CD14-positive monocyte (primary cell): ENCODE measurements around the gene WWOX. TPM values are rescaled to one million over a fixed set of nuclear protein-coding genes. Genes with fewer than 3 reads are reported as not detected.

Experiments
- DNase-seq, 3 donors: peaks; one replicate each; pipeline ENCODE4 v3.0.0-alpha.2; 2011 to 2022
- H2AFZ ChIP-seq: 2 replicates; pipeline ENCODE4 v1.6.0; 2012; ENCODE audit warnings: mild to moderate bottlenecking, low read depth, low read length, inconsistent platforms; ENCODE audit not compliant: insufficient read depth, poor library complexity, severe bottlenecking
- H3K27ac ChIP-seq, 2 donors: 1 replicate in 1 of 2; 2 replicates in 1 of 2; pipeline ENCODE4 v1.5.1; 2012 to 2013; ENCODE audit warnings: low read length in 2 of 2, control low read depth in 1 of 2, inconsistent platforms in 1 of 2, low read depth in 1 of 2, mild to moderate bottlenecking in 1 of 2
- H3K27me3 ChIP-seq, 2 donors: one replicate each; pipeline versions ENCODE4 v1.6.0 to v1.6.1; 2011 to 2013; ENCODE audit warnings: low read length in 2 of 2; ENCODE audit not compliant: control insufficient read depth in 2 of 2, insufficient read depth in 2 of 2
- H3K36me3 ChIP-seq, 2 donors: replicated peaks in 1 of 2; 1 replicate in 1 of 2; 2 replicates in 1 of 2; pipeline versions ENCODE4 v1.5.1 to v1.6.1; 2012 to 2013; ENCODE audit warnings: low read length in 2 of 2, control low read depth in 1 of 2, inconsistent platforms in 1 of 2, mild to moderate bottlenecking in 1 of 2; ENCODE audit not compliant: insufficient read depth in 2 of 2, control insufficient read depth in 1 of 2
- H3K4me1 ChIP-seq, 2 donors: 1 replicate in 1 of 2; 2 replicates in 1 of 2; pipeline versions ENCODE4 v1.5.1 to v1.6.1; 2012 to 2013; ENCODE audit warnings: low read length in 2 of 2, control low read depth in 1 of 2, inconsistent platforms in 1 of 2, mild to moderate bottlenecking in 1 of 2, moderate library complexity in 1 of 2; ENCODE audit not compliant: insufficient read depth in 2 of 2, control insufficient read depth in 1 of 2
- H3K4me2 ChIP-seq: replicated peaks from 2 replicates; pipeline ENCODE3; 2012; ENCODE audit warnings: low read length, moderate library complexity, mild to moderate bottlenecking; ENCODE audit not compliant: poor library complexity, severe bottlenecking; ENCODE audit errors: extremely low read depth
- H3K4me3 ChIP-seq, 3 experiments: fragments of 200-600 bp in 1 of 3; sonication (generic) in 1 of 3; replicated peaks in 1 of 3; 1 replicate in 2 of 3; 2 replicates in 1 of 3; pipeline ENCODE4 v1.5.1; 2011 to 2013; ENCODE audit warnings: low read length in 3 of 3, mild to moderate bottlenecking in 3 of 3, control low read depth in 2 of 3, low read depth in 2 of 3, inconsistent platforms in 1 of 3, moderate library complexity in 1 of 3
- H3K79me2 ChIP-seq: 2 replicates; pipeline ENCODE4 v1.6.0; 2012; ENCODE audit warnings: mild to moderate bottlenecking, control low read depth, inconsistent platforms, low read length, moderate library complexity; ENCODE audit not compliant: insufficient read depth
- H3K9ac ChIP-seq: 2 replicates; pipeline ENCODE4 v1.6.0; 2017; ENCODE audit warnings: low read length, mild to moderate bottlenecking; ENCODE audit not compliant: insufficient read depth, poor library complexity, severe bottlenecking
- H3K9me3 ChIP-seq, 2 donors: replicated peaks in 1 of 2; 1 replicate in 1 of 2; 2 replicates in 1 of 2; pipeline versions ENCODE4 v1.5.1 to v1.6.1; 2012 to 2013; ENCODE audit warnings: low read length in 2 of 2, control low read depth in 1 of 2; ENCODE audit not compliant: control insufficient read depth in 1 of 2, insufficient read depth in 1 of 2
- H4K20me1 ChIP-seq: 2 replicates; pipeline ENCODE4 v1.6.0; 2012; ENCODE audit warnings: mild to moderate bottlenecking, low read length, control low read depth, moderate library complexity; ENCODE audit not compliant: insufficient read depth
- H3K27ac Mint-ChIP-seq, 7 donors: one replicate each; pipeline ENCODE4 v1.8.0; 2020; ENCODE audit warnings: mild to moderate bottlenecking in 7 of 7, mixed read lengths in 7 of 7, moderate library complexity in 6 of 7, inconsistent platforms in 2 of 7
- H3K27me3 Mint-ChIP-seq, 3 donors: one replicate each; pipeline ENCODE4 v1.8.0; 2021 to 2022; ENCODE audit warnings: low read depth in 3 of 3, mild to moderate bottlenecking in 3 of 3, mixed read lengths in 3 of 3, moderate library complexity in 3 of 3, inconsistent platforms in 1 of 3
- H3K36me3 Mint-ChIP-seq, 2 donors: one replicate each; pipeline ENCODE4 v1.8.0; 2020; ENCODE audit warnings: mixed read lengths in 2 of 2, inconsistent platforms in 1 of 2, mild to moderate bottlenecking in 1 of 2
- H3K4me1 Mint-ChIP-seq: one replicate; pipeline ENCODE4 v1.8.0; 2020; ENCODE audit warnings: mild to moderate bottlenecking, mixed read lengths
- H3K4me3 Mint-ChIP-seq, 2 donors: one replicate each; pipeline ENCODE4 v1.8.0; 2020; ENCODE audit warnings: mild to moderate bottlenecking in 2 of 2, mixed read lengths in 2 of 2, moderate library complexity in 1 of 2
- H3K9me3 Mint-ChIP-seq, 7 donors: one replicate each; pipeline ENCODE4 v1.8.0; 2020 to 2022; ENCODE audit warnings: mixed read lengths in 7 of 7, mild to moderate bottlenecking in 6 of 7, moderate library complexity in 6 of 7, inconsistent platforms in 2 of 7
- CTCF ChIP-seq: fragments of 200-600 bp; IDR thresholded peaks from one replicate; pipeline ENCODE4 v1.8.0; 2022; ENCODE audit warnings: antibody characterized with exemption, mild to moderate bottlenecking
- WGBS: methylation state at CpG from one replicate; pipeline ENCODE4 v1.1.5; 2013; ENCODE audit warnings: missing lambda C conversion rate; ENCODE audit not compliant: insufficient coverage; 5-methylcytosine and 5-hydroxymethylcytosine counted together
- intact Hi-C, 2 donors: fragments of 100-400 bp; cut with micrococcal nuclease; formaldehyde crosslinking; loops; one replicate each; pipeline versions ENCODE4 v1.15.0 to v1.15.1; 2023
- polyA plus RNA-seq, 3 donors: library from polyadenylated mRNA; depleted of rRNA in 1 of 3; unstranded in 2 of 3; stranded (reverse) in 1 of 3; fragments of 300-500 nt in 2 of 3; fragments of >200 nt in 1 of 3; fragmentation: Illumina TruSeq in 2 of 3; gene quantifications; 1 replicate in 2 of 3; 2 replicates in 1 of 3; pipeline ENCODE4 v1.2.3, GENCODE V29; 2012 to 2021

Gene WWOX
- polyA plus RNA-seq, 3 donors = 4.0 to 7.0 (median 6.3) TPM

- peaks cover 8 to 10% of the 10 kb centered on the region in 2 donors for H3K4me1 ChIP-seq
- no peaks in the 10 kb centered on the region for H3K79me2 ChIP-seq
- H3K9me3 Mint-ChIP-seq = peaks cover 0 to 5% (median 0%) of the 10 kb centered on the region in 7 donors
- intact Hi-C loops = no loop called here
- no peaks in the 10 kb centered on the region for H4K20me1 ChIP-seq
- WGBS = 27% methylated on average over 3 of the region's 16 CpGs
- peak overlapping the region; percentile 12 for H2AFZ ChIP-seq
- H3K4me3 Mint-ChIP-seq = peak overlapping the region in 1 of 2 donors; percentile 72
- H3K4me3 ChIP-seq = no peak overlapping the region
- TF ChIP-seq CTCF = no peak
- H3K27ac ChIP-seq = no peak overlapping the region
- no peaks in the 10 kb centered on the region for H3K36me3 Mint-ChIP-seq
- no peaks in the 10 kb centered on the region for H3K9me3 ChIP-seq
- H3K27me3 ChIP-seq = no peaks in the 10 kb centered on the region
- peaks cover 16% of the 10 kb centered on the region for H3K4me1 Mint-ChIP-seq
- DNase-seq = peak in 1 of 3 donors; percentile 41
- H3K36me3 ChIP-seq = no peaks in the 10 kb centered on the region
- H3K27ac Mint-ChIP-seq = no peak overlapping the region
- H3K27me3 Mint-ChIP-seq = peaks cover 0 to 5% (median 4%) of the 10 kb centered on the region in 3 donors
- peak overlapping the region; percentile 7 for H3K4me2 ChIP-seq
- no peak overlapping the region for H3K9ac ChIP-seq
Measured at GRCh38 chr16:78552106-78552675, 452.7 kb downstream of the WWOX start.

GRCh38 chr16:78552716-78553115 lies 453.3 kb downstream of the WWOX start:
- no peak overlapping the region for H2AFZ ChIP-seq
- H3K4me3 ChIP-seq = no peak overlapping the region
- H3K79me2 ChIP-seq = no peaks in the 10 kb centered on the region
- no peaks in the 10 kb centered on the region for H3K9me3 ChIP-seq
- Mint-ChIP-seq H3K9me3 (peaks cover 0 to 2% (median 0%) of the 10 kb centered on the region in 7 donors), H3K36me3 (no peaks in the 10 kb centered on the region), H3K4me1 (peaks cover 16% of the 10 kb centered on the region), H3K4me3 (no peak overlapping the region), H3K27me3 (peaks cover 0 to 5% (median 4%) of the 10 kb centered on the region in 3 donors), H3K27ac (no peak overlapping the region)
- intact Hi-C loops = no loop called here
- WGBS = no CpG with 5 or more reads among the region's 1 CpG
- H3K4me2 ChIP-seq = no peak overlapping the region
- no peaks in the 10 kb centered on the region for H3K36me3 ChIP-seq
- H3K9ac ChIP-seq = no peak overlapping the region
- no peak overlapping the region for H3K27ac ChIP-seq
- no peaks in the 10 kb centered on the region for H4K20me1 ChIP-seq
- peak in 1 of 3 donors; percentile 75 for DNase-seq
- no peaks in the 10 kb centered on the region for H3K27me3 ChIP-seq
- no peak for TF ChIP-seq CTCF
- H3K4me1 ChIP-seq = peaks cover 8 to 10% of the 10 kb centered on the region in 2 donors
